HFFc6 (cell line): Measurements from ENCODE around the gene CPLANE2. TPM values are rescaled to one million over a fixed set of nuclear protein-coding genes. Genes with fewer than 3 reads are reported as not detected.
"Not testable (repeated sequence)": the region's sequence is repeated elsewhere in the genome, so short reads cannot be mapped to it uniquely, and the experiment has no call there.

Experiments
- DNase-seq: peaks from one replicate; pipeline ENCODE4 v3.0.0-alpha.2; 2018
- H3K27ac Mint-ChIP-seq: 2 replicates; pipeline ENCODE4 v1.8.0; 2020; ENCODE audit warnings: mild to moderate bottlenecking, mixed read lengths
- H3K27me3 Mint-ChIP-seq: 2 replicates; pipeline ENCODE4 v1.8.0; 2021; ENCODE audit warnings: mild to moderate bottlenecking, moderate library complexity, mixed read lengths; ENCODE audit not compliant: insufficient read depth
- H3K36me3 Mint-ChIP-seq: 2 replicates; pipeline ENCODE4 v1.8.0; 2021; ENCODE audit warnings: low read depth, mixed read lengths
- H3K4me1 Mint-ChIP-seq: 2 replicates; pipeline ENCODE4 v1.8.0; 2020; ENCODE audit warnings: low read depth, mixed read lengths
- H3K4me3 Mint-ChIP-seq: 2 replicates; pipeline ENCODE4 v1.8.0; 2020; ENCODE audit warnings: mild to moderate bottlenecking, moderate library complexity, mixed read lengths
- H3K9me3 Mint-ChIP-seq: 2 replicates; pipeline ENCODE4 v1.8.0; 2020; ENCODE audit warnings: mild to moderate bottlenecking, mixed read lengths
- CTCF ChIP-seq: fragments of 200-600 bp; sonication (generic); IDR thresholded peaks from 2 replicates; pipeline ENCODE4 v1.5.0; 2021; ENCODE audit warnings: antibody characterized with exemption, mild to moderate bottlenecking
- total RNA-seq, 6 experiments: library from RNA; stranded (reverse); fragmentation: NEBNext Ultra II Directional; extraction: Animal tissue kit (Norgen Biotek cat#: 25700); gene quantifications; 2 replicates in 1 of 6; 3 replicates in 5 of 6; pipeline ENCODE4 v1.2.3, GENCODE V29; 2021

Gene CPLANE2
- total RNA-seq, 6 experiments from 2014 or later = 6.5 to 11.8 (median 7.5) TPM

DNA sequence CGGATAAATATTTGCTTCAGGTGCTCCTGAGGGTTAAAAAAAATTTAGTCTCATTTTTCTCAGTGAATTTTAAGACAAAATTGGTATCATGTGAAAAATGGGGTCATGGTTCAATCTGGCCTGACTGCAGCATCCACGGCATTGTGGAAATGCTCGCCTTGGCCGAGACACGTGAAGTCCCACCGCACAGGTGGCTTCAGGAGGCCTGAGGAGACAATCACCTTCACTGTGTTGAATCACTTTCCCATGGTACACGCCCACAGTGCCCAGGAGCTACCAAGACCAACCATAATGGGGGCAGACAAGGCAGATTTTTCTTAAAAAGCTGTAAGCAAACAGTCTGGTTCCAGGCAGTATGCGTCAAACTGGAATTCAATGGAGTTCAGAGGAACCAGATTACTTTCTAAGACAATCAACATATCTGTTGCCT, 11.0 kb upstream of the CPLANE2 start:
- no peak overlapping the region for H3K4me3 Mint-ChIP-seq
- no peak for DNase-seq
- peaks cover 8% of the 10 kb centered on the region; the same call in 1 of the 2 replicates for H3K27me3 Mint-ChIP-seq
- peaks cover 41% of the 10 kb centered on the region for H3K4me1 Mint-ChIP-seq
- no peaks in the 10 kb centered on the region for H3K9me3 Mint-ChIP-seq
- H3K36me3 Mint-ChIP-seq = peaks cover 33% of the 10 kb centered on the region
- no peak for TF ChIP-seq CTCF
- no peak overlapping the region for H3K27ac Mint-ChIP-seq

- TF ChIP-seq CTCF = no peak
- Mint-ChIP-seq H3K4me1 (peaks cover 41% of the 10 kb centered on the region), H3K36me3 (peaks cover 27% of the 10 kb centered on the region), H3K27me3 (peaks cover 8% of the 10 kb centered on the region; the same call in 1 of the 2 replicates), H3K27ac (no peak overlapping the region; the same call in 1 of the 2 replicates), H3K9me3 (no peaks in the 10 kb centered on the region), H3K4me3 (no peak overlapping the region)
- DNase-seq = no peak
Observed at GRCh38 chr1:16247441-16247840, 10.5 kb upstream of the CPLANE2 start.

DNA sequence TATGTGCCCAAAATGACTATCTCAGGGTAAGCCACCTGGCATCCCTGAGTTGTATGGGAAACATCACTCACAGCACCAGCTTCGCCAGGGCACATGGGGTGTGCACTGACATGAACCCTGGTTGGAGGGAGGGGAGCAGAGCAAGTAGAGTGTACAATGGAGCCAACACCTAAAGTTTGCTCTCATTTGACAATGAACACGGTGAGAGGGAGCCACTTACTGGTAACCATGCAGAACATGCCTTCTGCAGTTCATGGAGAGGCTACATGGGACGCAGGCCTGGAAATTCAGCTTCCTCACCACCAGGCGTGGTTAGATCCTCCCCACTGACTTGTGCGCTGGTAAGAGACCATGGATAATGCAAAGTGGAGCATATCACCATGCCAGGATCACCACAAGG, 10.0 kb upstream of the CPLANE2 start:
- no peak for DNase-seq
- TF ChIP-seq CTCF = no peak
- Mint-ChIP-seq H3K27ac (peak overlapping the region; percentile 20; the same call in 1 of the 2 replicates), H3K36me3 (peaks cover 24% of the 10 kb centered on the region), H3K27me3 (peaks cover 8% of the 10 kb centered on the region; the same call in 1 of the 2 replicates), H3K4me3 (no peak overlapping the region), H3K4me1 (peaks cover 41% of the 10 kb centered on the region), H3K9me3 (no peaks in the 10 kb centered on the region)

- not testable (repeated sequence) for DNase-seq, H3K27ac Mint-ChIP-seq, H3K4me3 Mint-ChIP-seq, H3K27me3 Mint-ChIP-seq, H3K9me3 Mint-ChIP-seq
- Mint-ChIP-seq H3K36me3 (peaks cover 18% of the 10 kb centered on the region), H3K4me1 (peaks cover 41% of the 10 kb centered on the region)
Observed at GRCh38 chr1:16246239-16246638, 9.3 kb upstream of the CPLANE2 start.

DNA sequence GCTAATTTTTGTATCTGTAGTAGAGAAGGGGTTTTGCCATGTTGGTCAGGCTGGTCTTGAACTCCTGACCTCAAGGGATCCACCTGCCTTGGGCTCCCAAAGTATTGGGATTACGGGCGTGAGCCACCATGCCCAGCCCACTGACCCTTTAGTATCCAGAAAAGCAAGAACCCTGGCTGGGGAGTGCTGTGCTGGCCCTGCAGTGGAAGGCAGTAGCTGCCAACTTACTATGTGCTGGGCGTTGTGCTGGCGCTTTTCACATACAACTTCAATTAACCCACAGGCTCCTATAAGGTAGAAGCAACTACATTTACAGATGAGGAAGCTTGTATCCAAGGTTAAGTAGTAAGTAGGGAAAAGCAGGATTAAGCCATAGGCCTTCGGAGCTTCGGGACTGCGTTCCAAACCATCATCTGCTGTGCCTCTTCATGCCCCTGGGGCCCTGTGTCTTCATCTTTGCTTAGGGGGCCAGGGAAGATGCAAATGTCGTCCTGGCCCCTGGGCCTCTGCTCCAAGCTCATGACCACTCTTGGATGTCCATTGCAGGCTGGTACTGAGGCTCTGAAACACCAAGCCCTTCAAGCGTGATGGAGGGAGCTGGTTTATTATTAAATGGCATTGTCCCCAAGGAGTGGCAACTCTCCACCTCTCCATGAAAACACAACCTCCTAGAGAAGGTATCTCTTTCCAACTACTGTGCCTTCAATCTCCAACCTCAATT, 8.7 kb upstream of the CPLANE2 start:
- no peak overlapping the region for H3K4me3 Mint-ChIP-seq
- H3K4me1 Mint-ChIP-seq = peaks cover 38% of the 10 kb centered on the region
- peaks cover 8% of the 10 kb centered on the region; the same call in 1 of the 2 replicates for H3K27me3 Mint-ChIP-seq
- no peak for DNase-seq
- peaks cover 15% of the 10 kb centered on the region for H3K36me3 Mint-ChIP-seq
- TF ChIP-seq CTCF = no peak
- no peaks in the 10 kb centered on the region for H3K9me3 Mint-ChIP-seq
- H3K27ac Mint-ChIP-seq = no peak overlapping the region

GRCh38 chr1:16244650-16245285, 7.8 kb upstream of the CPLANE2 start:
- Mint-ChIP-seq H3K27ac (no peak overlapping the region), H3K36me3 (peaks cover 10% of the 10 kb centered on the region)
- peak; percentile 42 for TF ChIP-seq CTCF

More at GRCh38 chr1:16244650-16245285, 7.8 kb upstream of the CPLANE2 start:
- no peak for DNase-seq
- no peak overlapping the region for H3K4me3 Mint-ChIP-seq
- peaks cover 8% of the 10 kb centered on the region; the same call in 1 of the 2 replicates for H3K27me3 Mint-ChIP-seq
- no peaks in the 10 kb centered on the region for H3K9me3 Mint-ChIP-seq
- H3K4me1 Mint-ChIP-seq = peaks cover 29% of the 10 kb centered on the region
